GM21529 (cell line): ENCODE measurements around the gene NPPC.
"Not testable (repeated sequence)": the region's sequence is repeated elsewhere in the genome, so short reads cannot be mapped to it uniquely, and the experiment has no call there.

Experiments
- ATAC-seq: cut with Tn5 transposase; IDR thresholded peaks from one replicate; pipeline ENCODE4 v1.9.1; 2021; ENCODE audit not compliant: unreplicated experiment

NPPC gene

GRCh38 chr2:231890896-231891513 is 35.2 kb downstream of the NPPC start:
- no peak for ATAC-seq

- no peak for ATAC-seq
These were observed 38.4 kb downstream of the NPPC start for GRCh38 chr2:231887756-231888155.

DNA sequence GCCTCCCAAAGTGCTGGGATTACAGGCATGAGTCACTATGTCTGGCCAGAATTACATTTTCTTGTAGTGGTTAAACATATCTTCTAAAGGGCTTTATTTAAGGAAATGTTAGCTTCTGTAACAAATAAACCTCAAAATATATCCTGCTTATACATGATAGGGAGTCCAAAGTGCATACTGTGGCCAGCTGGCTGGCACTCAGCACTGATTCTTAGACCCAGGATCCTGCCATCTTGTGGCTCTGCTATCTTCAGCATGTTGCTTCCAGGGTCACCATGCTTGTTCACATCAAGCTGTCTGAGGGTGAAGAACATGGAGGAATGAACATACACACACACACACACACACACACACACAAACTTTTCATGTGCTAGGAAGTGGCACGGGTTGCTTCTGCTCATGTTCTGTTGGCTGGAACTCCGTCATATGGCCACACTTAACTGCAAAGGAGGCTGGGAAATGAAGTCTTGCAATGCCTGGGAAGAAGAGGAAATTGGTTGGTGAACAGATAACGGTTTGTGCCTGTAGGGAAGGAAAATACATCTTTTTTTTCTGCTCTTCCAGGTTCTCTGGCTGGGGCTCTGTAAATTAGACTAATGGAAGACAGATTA is 40.0 kb downstream of the NPPC start:
- no peak for ATAC-seq

- ATAC-seq = no peak
These were observed 41.6 kb downstream of the NPPC start for GRCh38 chr2:231884438-231885140.

GRCh38 chr2:231883468-231883881 is 42.7 kb downstream of the NPPC start:
- ATAC-seq = no peak

- ATAC-seq = no peak
These were observed 43.5 kb downstream of the NPPC start for GRCh38 chr2:231882646-231883045.

- ATAC-seq = not testable (repeated sequence)
These were observed 45.8 kb downstream of the NPPC start for GRCh38 chr2:231880371-231880770.

DNA sequence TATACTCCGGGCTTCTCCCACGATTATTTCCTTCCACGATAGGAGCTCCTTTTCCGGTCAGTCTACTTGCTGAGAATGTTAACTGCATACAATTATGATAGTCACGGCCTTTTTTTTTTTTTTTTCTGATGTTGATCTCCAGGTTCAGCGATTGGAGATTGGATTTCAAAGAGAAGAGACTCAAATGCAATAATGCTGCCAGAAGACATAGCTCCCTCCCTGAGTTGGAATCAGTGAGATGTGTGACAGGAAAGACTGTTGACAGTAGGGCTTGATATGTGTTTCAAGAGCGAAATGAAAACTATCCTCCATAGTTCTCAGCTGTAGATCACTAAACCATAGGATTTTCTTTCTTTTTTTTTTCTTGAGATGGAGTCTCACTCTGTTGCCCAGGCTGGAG is 47.0 kb downstream of the NPPC start:
- ATAC-seq = no peak

GRCh38 chr2:231877533-231878456 is 48.4 kb downstream of the NPPC start:
- no peak for ATAC-seq

GRCh38 chr2:231874944-231875343 is 51.3 kb downstream of the NPPC start:
- no peak for ATAC-seq
